ENCODE data around the gene F2R. TPM values are rescaled to one million over a fixed set of nuclear protein-coding genes. Genes with fewer than 3 reads are reported as not detected.

The F2R gene
- polyA plus RNA-seq, 1 experiment, result 50.4 TPM

- TF ChIP-seq CTCF (IDR thresholded peaks at IDR 0.05; ENCODE audit: insufficient read depth, low read depth, low read length), result no peak
- H3K36me3 ChIP-seq (ENCODE audit: control insufficient read depth, insufficient read depth, low read length), result no peaks in the 10 kb centered on the region
- H3K4me3 ChIP-seq (ENCODE audit: low read depth, low read length), result no peak overlapping the region
- DNase-seq (ENCODE audit: low read depth), result no peak
- no peaks in the 10 kb centered on the region for H3K27me3 ChIP-seq (ENCODE audit: control insufficient read depth, insufficient read depth, low read length)
- POLR2A ChIA-PET, result no interaction called here
- CTCF ChIA-PET, result interaction anchor here (1.1 to 1.9 kb wide), 4 partner anchors 24 to 89 kb away, joined by 3 to 15 read pairs (median 4); no protein-coding TSS in a partner anchor
Measured at GRCh38 chr5:76690704-76691466, 25.0 kb upstream of the F2R start.

DNA sequence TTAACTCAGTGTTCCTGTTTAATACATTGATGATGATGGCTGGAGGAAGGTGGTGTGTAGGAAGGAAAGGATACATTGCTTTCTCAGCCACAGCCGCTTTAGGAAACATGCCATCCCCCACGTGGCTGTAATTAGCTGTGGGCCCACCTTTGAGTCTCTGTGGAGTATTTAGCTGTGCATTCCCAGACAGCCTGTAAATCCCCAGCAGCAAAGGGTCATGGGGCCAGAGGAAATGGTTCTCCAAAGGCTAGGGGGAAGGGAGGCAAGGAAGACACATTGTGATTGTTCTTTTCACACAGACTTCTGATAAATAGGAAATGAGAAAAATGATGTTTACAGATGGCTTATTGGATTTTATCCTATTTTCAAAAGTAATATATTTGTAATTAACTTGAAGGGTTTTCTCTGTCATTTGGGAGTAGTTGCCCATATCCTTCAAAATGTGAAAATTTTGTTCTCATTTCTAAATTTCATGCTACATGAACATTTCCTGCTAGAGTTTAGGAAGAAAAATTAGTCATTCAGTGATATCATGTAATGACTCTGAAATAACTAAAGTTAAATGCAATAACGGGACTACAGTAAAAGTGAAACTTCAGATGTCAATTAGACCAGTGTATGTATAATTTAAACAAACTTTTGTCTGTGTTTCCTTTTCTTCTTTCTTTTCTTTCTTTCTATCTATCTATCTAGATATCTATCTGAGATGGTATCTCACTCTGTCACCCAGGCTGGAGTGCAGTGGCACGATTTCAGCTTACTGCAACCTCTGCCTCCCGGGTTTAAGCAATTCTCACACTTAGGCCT lies 24.3 kb upstream of the F2R start:
- Histone ChIP-seq H3K36me3 (ENCODE audit: control insufficient read depth, insufficient read depth, low read length) (no peaks in the 10 kb centered on the region), H3K4me3 (ENCODE audit: low read depth, low read length) (no peak overlapping the region), H3K27me3 (ENCODE audit: control insufficient read depth, insufficient read depth, low read length) (no peaks in the 10 kb centered on the region)
- TF ChIP-seq CTCF (IDR thresholded peaks at IDR 0.05; ENCODE audit: insufficient read depth, low read depth, low read length), result no peak
- DNase-seq (ENCODE audit: low read depth), result no peak
- POLR2A ChIA-PET, result no interaction called here
- CTCF ChIA-PET, result interaction anchor here (1.1 to 1.2 kb wide), 5 partner anchors 24 to 92 kb away, joined by 3 read pairs; no protein-coding TSS in a partner anchor

DNA sequence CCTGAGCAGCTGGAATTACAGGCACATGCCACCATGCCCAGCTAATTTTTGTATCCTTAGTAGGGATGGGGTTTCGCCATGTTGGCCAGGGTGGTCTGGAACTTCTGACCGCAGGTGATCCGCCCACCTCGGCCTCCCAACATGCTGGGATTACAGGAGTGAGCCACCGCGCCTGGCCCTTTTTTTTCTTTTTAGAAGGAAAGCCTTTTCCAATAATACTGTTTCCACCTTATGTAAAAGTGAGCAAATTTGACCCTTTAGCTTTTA lies 23.7 kb upstream of the F2R start:
- ChIA-PET POLR2A (no interaction called here), CTCF (interaction anchor here (1.1 to 1.2 kb wide), 5 partner anchors 23 to 93 kb away, joined by 3 read pairs; no protein-coding TSS in a partner anchor)
- DNase-seq (ENCODE audit: low read depth), result no peak
- no peak for TF ChIP-seq CTCF (IDR thresholded peaks at IDR 0.05; ENCODE audit: insufficient read depth, low read depth, low read length)
- no peaks in the 10 kb centered on the region for H3K27me3 ChIP-seq (ENCODE audit: control insufficient read depth, insufficient read depth, low read length)
- H3K4me3 ChIP-seq (ENCODE audit: low read depth, low read length), result no peak overlapping the region
- H3K36me3 ChIP-seq (ENCODE audit: control insufficient read depth, insufficient read depth, low read length), result no peaks in the 10 kb centered on the region

- ChIA-PET POLR2A (no interaction called here), CTCF (interaction anchor here (0.8 to 1.2 kb wide), 4 partner anchors 16 to 93 kb away, joined by 3 to 4 read pairs (median 3); no protein-coding TSS in a partner anchor)
- DNase-seq (ENCODE audit: low read depth), result no peak
- Histone ChIP-seq H3K27me3 (ENCODE audit: control insufficient read depth, insufficient read depth, low read length) (no peaks in the 10 kb centered on the region), H3K36me3 (ENCODE audit: control insufficient read depth, insufficient read depth, low read length) (no peaks in the 10 kb centered on the region), H3K4me3 (ENCODE audit: low read depth, low read length) (no peak overlapping the region)
- no peak for TF ChIP-seq CTCF (IDR thresholded peaks at IDR 0.05; ENCODE audit: insufficient read depth, low read depth, low read length)
Measured at GRCh38 chr5:76692651-76693050, 23.3 kb upstream of the F2R start.

GRCh38 chr5:76693141-76693540 lies 22.8 kb upstream of the F2R start:
- no peaks in the 10 kb centered on the region for H3K36me3 ChIP-seq (ENCODE audit: control insufficient read depth, insufficient read depth, low read length)
- DNase-seq (ENCODE audit: low read depth), result no peak
- no peak overlapping the region for H3K4me3 ChIP-seq (ENCODE audit: low read depth, low read length)
- H3K27me3 ChIP-seq (ENCODE audit: control insufficient read depth, insufficient read depth, low read length), result no peaks in the 10 kb centered on the region
- TF ChIP-seq CTCF (IDR thresholded peaks at IDR 0.05; ENCODE audit: insufficient read depth, low read depth, low read length), result no peak
- CTCF ChIA-PET, result interaction anchor here (0.8 kb wide), 1 partner anchor 16 kb away, joined by 4 read pairs; no protein-coding TSS in a partner anchor
- POLR2A ChIA-PET, result no interaction called here
